Purkinje cell (primary cell): ENCODE data around the gene DCDC2B. TPM values are rescaled to one million over a fixed set of nuclear protein-coding genes. Genes with fewer than 3 reads are reported as not detected.

Experiments used
- polyA plus RNA-seq: library from polyadenylated mRNA; unstranded; fragments of >200 nt; fragmentation: Nextera tagmentation; gene quantifications from 2 replicates; pipeline ENCODE4 v1.2.1, GENCODE V29; 2014

The DCDC2B gene
- not detected in 2 replicates for polyA plus RNA-seq

DNA sequence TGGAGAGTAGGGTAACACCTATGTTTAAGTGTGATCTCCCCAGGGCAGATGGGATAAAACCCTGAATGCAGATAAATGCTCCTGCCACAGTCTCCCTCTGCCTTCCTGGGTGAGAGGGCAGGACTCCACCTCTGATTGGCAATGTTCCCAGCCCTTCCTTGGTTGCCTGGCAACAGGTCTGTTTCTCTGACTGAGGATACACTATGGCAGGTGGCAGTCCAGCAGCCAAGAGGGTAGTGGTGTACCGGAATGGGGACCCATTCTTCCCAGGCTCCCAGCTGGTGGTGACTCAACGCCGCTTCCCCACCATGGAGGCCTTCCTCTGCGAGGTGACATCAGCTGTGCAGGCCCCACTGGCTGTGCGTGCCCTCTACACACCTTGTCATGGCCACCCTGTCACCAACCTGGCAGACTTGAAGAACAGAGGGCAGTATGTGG is at the start of gene DCDC2B:
DCDC2B (plus strand) TSS at position 199 of the 438 bp plus-strand sequence; CDS start at position 204, 5 bp downstream.

DNA sequence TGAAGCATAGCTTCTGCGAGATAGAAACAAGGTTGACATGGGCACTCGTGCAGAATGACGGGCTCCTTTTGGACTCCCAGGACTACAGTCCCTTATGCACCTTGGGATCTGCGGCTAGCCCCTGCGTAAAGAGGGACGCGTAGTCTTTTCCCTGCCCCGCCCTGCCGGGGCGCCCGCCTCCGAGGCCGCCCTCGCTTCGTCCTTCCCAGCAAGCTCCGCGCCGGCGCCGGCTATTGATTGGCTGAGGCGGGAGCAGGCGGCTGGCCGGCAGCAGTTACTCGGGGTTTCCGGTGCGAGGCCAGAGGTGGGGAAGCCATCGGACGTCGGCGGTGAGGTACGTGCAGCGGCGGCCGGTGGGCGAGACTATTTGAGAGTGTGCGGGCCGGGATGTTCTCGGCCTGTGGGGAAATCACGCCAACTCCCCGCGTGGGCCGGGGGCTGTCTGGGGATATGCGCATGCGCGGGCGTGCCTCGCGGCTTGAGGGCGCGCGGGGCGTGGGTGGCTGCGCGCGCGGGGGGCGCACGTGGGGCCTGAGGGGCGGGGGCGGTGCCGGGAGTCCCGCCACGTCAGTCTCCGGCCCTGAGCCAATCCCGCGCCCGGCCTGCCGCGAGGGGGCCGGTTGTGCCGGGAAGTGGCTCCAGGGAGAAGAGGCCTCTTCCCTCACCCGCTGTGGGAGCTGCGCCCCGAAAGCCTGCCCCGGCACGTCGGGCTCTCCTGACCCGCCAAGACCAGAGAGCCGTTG is 29.3 kb upstream of the DCDC2B start, which contains the start of gene TXLNA:
TXLNA (plus strand) TSS at position 233 of the 743 bp plus-strand sequence. CDS start 671 bp downstream, outside the sequence.

DNA sequence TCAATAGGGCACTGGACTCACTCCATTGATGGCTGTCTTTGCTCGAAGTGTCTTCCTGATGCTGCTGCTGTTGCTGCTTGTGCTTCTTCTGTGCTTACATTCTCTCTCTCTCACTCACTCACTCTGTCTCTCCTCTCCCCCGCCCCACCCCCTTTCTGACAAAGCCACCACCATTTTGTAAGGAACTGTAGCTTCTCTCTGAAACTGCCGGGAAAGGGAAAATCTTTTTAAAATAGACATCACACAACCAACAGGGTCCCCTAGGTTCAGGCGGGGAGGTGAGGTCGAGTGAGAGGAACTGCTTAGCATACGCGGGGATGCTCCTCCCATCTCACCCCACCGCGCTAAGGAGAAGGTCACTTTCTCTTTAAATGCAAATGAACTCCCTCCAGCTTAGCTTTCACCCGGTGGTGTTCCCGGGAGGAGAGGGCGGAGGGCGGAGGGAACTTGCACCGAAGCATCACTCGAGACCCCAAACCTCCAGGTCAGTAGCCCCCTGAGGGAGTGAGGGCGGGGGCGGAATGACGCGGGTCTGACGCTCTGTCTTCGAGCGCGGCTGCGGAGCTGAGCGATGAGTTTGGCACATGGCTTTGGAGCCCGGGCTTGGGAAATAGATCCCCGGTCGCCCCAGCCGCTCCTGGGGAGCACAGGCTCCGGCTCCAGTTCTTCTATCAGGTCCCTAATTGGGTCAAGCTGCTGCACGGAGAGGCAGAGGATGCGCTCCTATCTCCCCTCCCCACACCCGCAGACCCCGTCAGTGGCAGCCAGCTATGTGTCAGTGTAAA is 8.5 kb upstream of the DCDC2B start, which contains the start of gene CCDC28B:
CCDC28B (plus strand) TSS at position 370 of the 785 bp plus-strand sequence. CDS start 1,341 bp downstream, outside the sequence.

DNA sequence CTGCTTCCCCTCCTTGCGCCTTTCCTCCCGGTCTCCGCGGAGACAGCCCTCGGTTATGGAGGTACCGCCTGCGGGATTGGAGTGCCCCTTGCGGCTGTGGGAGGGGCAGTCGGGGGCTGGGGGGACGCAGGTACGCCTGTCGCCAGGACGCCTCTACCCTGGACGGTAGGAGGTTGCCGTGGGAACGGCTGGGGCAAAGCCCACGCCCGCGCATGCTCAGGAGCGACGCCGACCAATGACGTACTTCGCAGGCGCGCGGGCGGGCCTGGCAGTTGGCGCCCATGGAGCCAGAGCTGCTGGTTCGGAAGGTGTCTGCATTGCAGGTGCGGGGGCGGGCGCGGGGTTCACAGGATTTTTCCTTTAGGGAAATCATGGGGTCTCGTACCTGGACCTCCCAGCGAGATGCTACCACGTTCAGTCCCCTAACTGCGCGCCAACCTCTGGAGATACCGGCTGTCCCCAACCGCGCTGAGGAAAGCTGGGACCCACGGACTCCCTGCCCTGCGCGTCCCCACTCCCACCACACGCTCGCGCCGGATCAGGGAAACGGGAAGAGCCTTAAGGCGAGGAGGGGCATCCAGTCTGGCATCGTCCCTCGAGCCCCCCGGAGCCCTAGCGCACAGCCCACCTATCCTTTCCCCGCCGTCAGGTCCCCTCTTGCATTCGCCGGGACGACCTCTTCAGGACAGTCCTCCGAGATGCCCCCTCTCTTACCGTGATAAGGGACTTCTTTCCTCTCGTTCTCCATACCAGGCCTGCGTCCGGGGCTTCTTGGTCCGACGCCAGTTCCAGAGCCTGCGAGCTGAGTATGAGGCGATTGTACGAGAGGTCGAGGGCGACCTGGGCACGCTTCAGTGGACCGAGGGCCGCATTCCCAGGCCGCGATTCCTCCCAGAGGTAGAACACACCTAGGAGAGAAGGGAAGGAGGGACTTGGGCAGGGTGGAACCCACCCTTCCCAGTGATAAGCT is 3.2 kb upstream of the DCDC2B start, which contains the start of gene IQCC:
IQCC (plus strand) TSS at position 271 of the 970 bp plus-strand sequence; CDS start at position 282, 11 bp downstream.

DNA sequence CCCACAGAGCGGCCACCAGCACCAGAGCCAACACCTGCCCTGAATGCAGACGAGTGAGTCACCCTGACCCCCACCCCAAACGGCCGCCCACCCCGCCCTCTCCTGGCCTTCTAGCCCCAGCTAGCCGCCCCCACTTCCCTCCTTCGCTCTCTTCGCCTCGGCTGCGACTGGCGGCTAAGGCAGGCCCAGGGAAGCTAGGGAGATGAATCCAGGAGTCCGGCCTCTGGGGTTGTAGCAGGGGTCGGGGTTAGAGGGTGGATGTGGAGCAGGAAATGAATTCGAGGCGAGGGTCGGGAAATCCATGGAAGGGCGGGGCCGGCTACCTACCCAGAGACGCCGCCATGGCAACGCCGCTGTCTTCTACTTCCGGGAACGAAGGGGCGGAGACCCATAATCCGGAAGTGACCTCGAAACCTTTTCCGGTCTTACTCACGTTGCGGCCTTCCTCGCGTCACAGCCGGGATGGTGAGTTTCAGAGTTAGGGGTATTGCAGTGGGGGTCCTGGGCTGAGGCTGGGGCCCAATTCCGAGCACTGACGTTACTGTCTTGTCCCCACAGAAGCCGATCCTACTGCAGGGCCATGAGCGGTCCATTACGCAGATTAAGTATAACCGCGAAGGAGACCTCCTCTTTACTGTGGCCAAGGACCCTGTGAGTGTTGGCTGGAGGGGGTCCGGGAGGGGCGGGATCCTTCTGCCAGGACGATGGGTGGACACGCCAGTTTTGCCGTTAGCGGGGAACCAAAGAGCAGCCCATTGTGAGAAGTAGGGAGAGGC is 13.3 kb downstream of the DCDC2B start, which contains the start of the genes EIF3I and TMEM234:
EIF3I (plus strand) TSS at position 428 of the 776 bp plus-strand sequence; CDS start at position 463, 35 bp downstream.
TMEM234 (minus strand) TSS at position 374 of the 776 bp plus-strand sequence; CDS start at position 343, 31 bp downstream.

DNA sequence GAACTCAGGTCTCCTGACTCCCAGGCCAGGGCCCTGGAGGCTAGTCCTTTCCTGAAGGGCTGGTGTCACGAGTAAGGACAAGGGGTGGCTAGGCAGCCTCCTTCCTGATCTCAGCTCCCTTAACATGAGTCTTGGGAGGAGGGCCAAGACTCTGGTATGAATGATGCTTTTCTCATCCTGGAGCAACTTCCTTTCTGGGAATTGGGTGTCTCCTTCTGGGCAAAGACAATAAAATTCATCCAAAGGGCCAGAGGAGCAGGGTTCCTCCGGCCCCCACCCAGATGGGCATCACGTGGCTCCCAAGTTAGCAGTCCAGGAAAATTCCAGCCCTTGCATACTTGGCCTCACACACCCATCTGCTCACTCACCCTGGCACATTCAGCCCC is 38.0 kb downstream of the DCDC2B start, which contains the start of gene FAM167B:
FAM167B (plus strand) TSS at position 335 of the 386 bp plus-strand sequence. CDS start 200 bp downstream, outside the sequence.

DNA sequence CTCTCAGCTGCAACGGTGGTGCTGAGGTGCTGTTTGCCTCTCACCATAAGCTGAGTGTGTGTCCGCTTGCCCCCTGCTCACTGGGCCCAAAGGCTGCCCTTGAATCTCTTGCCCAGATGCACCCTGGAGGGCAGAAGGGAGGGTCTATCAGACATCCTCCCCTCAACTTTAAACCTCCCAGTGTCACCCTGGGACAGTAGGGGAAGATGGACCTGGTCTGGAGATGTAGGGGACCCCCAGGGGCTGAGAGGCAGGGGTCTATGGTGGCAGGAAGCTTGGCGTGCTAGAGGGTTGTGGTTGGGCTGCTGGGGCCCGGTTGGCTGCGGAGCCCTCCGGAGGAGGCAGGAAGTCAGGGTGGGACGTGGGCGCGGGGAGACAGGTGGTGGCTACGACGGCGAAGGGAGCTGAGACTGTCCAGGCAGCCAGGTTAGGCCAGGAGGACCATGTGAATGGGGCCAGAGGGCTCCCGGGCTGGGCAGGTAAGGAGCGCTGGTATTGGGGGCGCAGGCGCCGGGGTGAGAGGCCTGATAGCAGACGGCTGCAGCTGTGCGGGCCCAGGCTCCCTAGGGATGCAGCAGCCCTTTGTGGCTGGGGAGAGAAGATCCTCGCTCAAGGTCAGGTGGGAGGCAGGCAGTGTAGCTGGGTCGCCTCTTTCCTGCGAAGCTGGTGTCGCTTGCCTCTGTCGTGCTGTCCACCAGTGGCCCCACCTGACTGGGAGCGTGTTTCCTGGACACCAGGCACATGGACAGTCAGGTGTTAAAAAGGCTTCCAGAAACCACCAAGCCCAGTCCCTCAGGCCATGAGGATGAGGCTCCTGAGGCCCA is 42.2 kb downstream of the DCDC2B start, which contains the start of gene LCK:
LCK (plus strand) TSS at position 373 of the 824 bp plus-strand sequence. CDS start 23,065 bp downstream, outside the sequence.

Other genes starting within 250 kb of the DCDC2B start
- 33.2 and 44.4 TPM in 2 replicates for gene KHDRBS1, start 195.2 kb upstream of the DCDC2B start, polyA plus RNA-seq
- 4.3 and 6.4 TPM in 2 replicates for gene TMEM39B, start 136.2 kb upstream of the DCDC2B start, polyA plus RNA-seq
- 45.7 and 59.8 TPM in 2 replicates for gene KPNA6, start 101.0 kb upstream of the DCDC2B start, polyA plus RNA-seq
- 1.4 and 4.6 TPM in 2 replicates for gene TXLNA, start 29.4 kb upstream of the DCDC2B start, polyA plus RNA-seq
- 6.1 and 21.0 TPM in 2 replicates for gene CCDC28B, start 8.5 kb upstream of the DCDC2B start, polyA plus RNA-seq
- 0.43 TPM in 1 of 2 replicates, not detected in the other for gene IQCC, start 3.4 kb upstream of the DCDC2B start, polyA plus RNA-seq
- gene TMEM234, start 13.3 kb downstream of the DCDC2B start, polyA plus RNA-seq = 7.8 and 9.4 TPM in 2 replicates
- 269 and 369 TPM in 2 replicates for gene EIF3I, start 13.3 kb downstream of the DCDC2B start, polyA plus RNA-seq
- gene FAM167B, start 38.1 kb downstream of the DCDC2B start, polyA plus RNA-seq = not detected in 2 replicates
- gene LCK, start 42.2 kb downstream of the DCDC2B start, polyA plus RNA-seq = not detected in 2 replicates
- gene HDAC1, start 83.0 kb downstream of the DCDC2B start, polyA plus RNA-seq = 0.93 and 3.0 TPM in 2 replicates
- gene MARCKSL1, start 127.1 kb downstream of the DCDC2B start, polyA plus RNA-seq = 74.5 and 124 TPM in 2 replicates
- not detected in 2 replicates for gene FAM229A, start 153.4 kb downstream of the DCDC2B start, polyA plus RNA-seq
- not detected in 2 replicates for gene TSSK3, start 153.4 kb downstream of the DCDC2B start, polyA plus RNA-seq
- gene BSDC1, start 185.4 kb downstream of the DCDC2B start, polyA plus RNA-seq = 11.9 and 14.3 TPM in 2 replicates